PFSK-1 (cell line): Measurements from ENCODE around the gene ARHGAP19.

ENCODE experiments used
- FOXP2 ChIP-seq: optimal IDR thresholded peaks from 2 replicates; pipeline ENCODE3; 2011; ENCODE audit warnings: borderline replicate concordance, control low read depth, inconsistent platforms; ENCODE audit not compliant: insufficient read depth; ENCODE audit errors: extremely low read length, extremely low read depth
- POLR2AphosphoS5 ChIP-seq: IDR thresholded peaks from 2 replicates; pipeline ENCODE4 v1.6.1; 2012; ENCODE audit warnings: low read depth, mild to moderate bottlenecking, control low read depth, low read length, moderate library complexity
- REST ChIP-seq, 2 experiments: IDR thresholded peaks; 2 replicates each; pipeline versions ENCODE4 v1.6.1 to v1.8.0; 2011 to 2012; ENCODE audit warnings: low read depth in 2 of 2, low read length in 2 of 2, control low read depth in 1 of 2, inconsistent platforms in 1 of 2, mild to moderate bottlenecking in 1 of 2, moderate library complexity in 1 of 2; ENCODE audit not compliant: insufficient read depth in 1 of 2
- SIN3A ChIP-seq: IDR thresholded peaks from 2 replicates; pipeline ENCODE4 v1.6.1; 2012; ENCODE audit warnings: mild to moderate bottlenecking, low read length, moderate library complexity, borderline replicate concordance; ENCODE audit not compliant: insufficient read depth
- TAF1 ChIP-seq: IDR thresholded peaks from 2 replicates; pipeline ENCODE4 v1.6.1; 2012; ENCODE audit warnings: low read length, control low read depth, borderline replicate concordance; ENCODE audit not compliant: insufficient read depth

The ARHGAP19 gene

GRCh38 chr10:97173036-97173435 lies 119.4 kb downstream of the ARHGAP19 start:
- TF ChIP-seq SIN3A (no peak), POLR2AphosphoS5 (no peak), FOXP2 (no peak), TAF1 (no peak), REST (IDR thresholded peaks at IDR 0.05; ENCODE audit: insufficient read depth in 1 of 2, low read depth in 2 of 2, low read length in 2 of 2) (no peak)
